Hepatocyte (in vitro differentiated cells): ENCODE data around the gene DHX9.

Experiments
- EZH2phosphoT487 ChIP-seq: fragments of 200-600 bp; sonication (generic); IDR thresholded peaks from one replicate; pipeline ENCODE4 v1.6.1; 2018; ENCODE audit warnings: antibody characterized with exemption, mild to moderate bottlenecking, low read depth, moderate library complexity; ENCODE audit not compliant: unreplicated experiment, severe bottlenecking
- TF ChIP-seq, protein P1 (sequence below): fragments of 200-600 bp; sonication (generic); IDR thresholded peaks from 2 replicates; pipeline ENCODE4 v1.5.1; 2016; ENCODE audit warnings: antibody characterized with exemption, mild to moderate bottlenecking; ENCODE audit not compliant: poor library complexity

DNA sequence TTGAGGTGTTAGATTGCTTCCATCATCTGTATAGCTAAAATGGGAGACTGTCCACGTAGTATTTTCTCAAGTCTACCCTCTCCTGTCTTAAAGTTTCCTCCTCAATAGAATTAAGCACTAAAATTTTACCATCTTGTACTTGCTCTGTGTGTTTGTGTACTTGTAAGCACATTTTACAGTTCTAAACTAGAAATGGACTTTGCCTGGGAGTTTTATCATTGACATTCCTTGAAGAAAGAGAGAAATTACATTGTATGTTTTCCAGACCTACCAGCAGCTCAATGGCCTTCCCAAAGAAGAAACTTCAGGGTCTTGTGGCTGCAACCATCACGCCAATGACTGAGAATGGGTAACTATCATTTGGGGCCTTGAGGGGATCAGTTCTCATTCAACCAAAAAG is 45.1 kb upstream of the DHX9 start:
- TF ChIP-seq, protein P1, sequence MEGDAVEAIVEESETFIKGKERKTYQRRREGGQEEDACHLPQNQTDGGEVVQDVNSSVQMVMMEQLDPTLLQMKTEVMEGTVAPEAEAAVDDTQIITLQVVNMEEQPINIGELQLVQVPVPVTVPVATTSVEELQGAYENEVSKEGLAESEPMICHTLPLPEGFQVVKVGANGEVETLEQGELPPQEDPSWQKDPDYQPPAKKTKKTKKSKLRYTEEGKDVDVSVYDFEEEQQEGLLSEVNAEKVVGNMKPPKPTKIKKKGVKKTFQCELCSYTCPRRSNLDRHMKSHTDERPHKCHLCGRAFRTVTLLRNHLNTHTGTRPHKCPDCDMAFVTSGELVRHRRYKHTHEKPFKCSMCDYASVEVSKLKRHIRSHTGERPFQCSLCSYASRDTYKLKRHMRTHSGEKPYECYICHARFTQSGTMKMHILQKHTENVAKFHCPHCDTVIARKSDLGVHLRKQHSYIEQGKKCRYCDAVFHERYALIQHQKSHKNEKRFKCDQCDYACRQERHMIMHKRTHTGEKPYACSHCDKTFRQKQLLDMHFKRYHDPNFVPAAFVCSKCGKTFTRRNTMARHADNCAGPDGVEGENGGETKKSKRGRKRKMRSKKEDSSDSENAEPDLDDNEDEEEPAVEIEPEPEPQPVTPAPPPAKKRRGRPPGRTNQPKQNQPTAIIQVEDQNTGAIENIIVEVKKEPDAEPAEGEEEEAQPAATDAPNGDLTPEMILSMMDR = no peak
- no peak for TF ChIP-seq EZH2phosphoT487
